ENCODE measurements around the gene SLC27A5.

- TF ChIP-seq POLR2A (IDR thresholded peaks at IDR 0.05; ENCODE audit: low read length) (no peak), GATA1 (IDR thresholded peaks at IDR 0.05; ENCODE audit: low read depth, low read length) (no peak)
These were observed 45.6 kb downstream of the SLC27A5 start for GRCh38 chr19:58466089-58466759.

All from erythroblast (primary cell).